Measurements from ENCODE around the gene RGS1. TPM values are rescaled to one million over a fixed set of nuclear protein-coding genes. Genes with fewer than 3 reads are reported as not detected.

Gene RGS1
- total RNA-seq, 2 donors from 2014 or later, result not detected

- H3K4me3 ChIP-seq (ENCODE audit: low read length), result no peak overlapping the region
- Mint-ChIP-seq H3K4me1 (peaks cover 10% of the 10 kb centered on the region), H3K27ac (no peak overlapping the region), H3K9me3 (peaks cover 17% of the 10 kb centered on the region), H3K36me3 (ENCODE audit: low read depth) (no peaks in the 10 kb centered on the region), H3K4me3 (no peak overlapping the region), H3K27me3 (ENCODE audit: insufficient read depth) (no peaks in the 10 kb centered on the region)
- H3K27ac ChIP-seq (ENCODE audit: low read depth, low read length), result no peak overlapping the region
- no peak for DNase-seq
- no peaks in the 10 kb centered on the region for H3K27me3 ChIP-seq (ENCODE audit: control insufficient read depth, insufficient read depth, low read length, poor library complexity, severe bottlenecking)
- 82 to 94% methylated on average over 2 of the region's 2 CpGs for WGBS, 2 experiments (ENCODE audit: insufficient coverage in 1 of 2, insufficient read length in 1 of 2)
- H3K9ac ChIP-seq (ENCODE audit: extremely low read depth, low read length, poor library complexity, severe bottlenecking), result no peak overlapping the region
- peaks cover 8% of the 10 kb centered on the region for H3K9me3 ChIP-seq (ENCODE audit: control insufficient read depth, low read length)
- no peaks in the 10 kb centered on the region for H3K4me1 ChIP-seq (ENCODE audit: control insufficient read depth, insufficient read depth, low read length)
- TF ChIP-seq CTCF (conservative IDR thresholded peaks at IDR 0.05), result no peak
- H3K36me3 ChIP-seq (ENCODE audit: control insufficient read depth, insufficient read depth, low read length), result no peaks in the 10 kb centered on the region
Observed at GRCh38 chr1:192534666-192535065, 40.9 kb upstream of the RGS1 start.

- Histone ChIP-seq H3K36me3 (ENCODE audit: control insufficient read depth, insufficient read depth, low read length) (no peaks in the 10 kb centered on the region), H3K4me1 (ENCODE audit: control insufficient read depth, insufficient read depth, low read length) (no peaks in the 10 kb centered on the region), H3K27ac (ENCODE audit: low read depth, low read length) (no peak overlapping the region), H3K9ac (ENCODE audit: extremely low read depth, low read length, poor library complexity, severe bottlenecking) (no peak overlapping the region), H3K4me3 (ENCODE audit: low read length) (no peak overlapping the region), H3K9me3 (ENCODE audit: control insufficient read depth, low read length) (peaks cover 8% of the 10 kb centered on the region), H3K27me3 (ENCODE audit: control insufficient read depth, insufficient read depth, low read length, poor library complexity, severe bottlenecking) (no peaks in the 10 kb centered on the region)
- WGBS, 2 experiments (ENCODE audit: insufficient coverage in 1 of 2, insufficient read length in 1 of 2), result 97% methylated on average over 3 of the region's 3 CpGs; no CpG with 5 or more reads in 1 of the 2 experiments
- no peak for DNase-seq
- Mint-ChIP-seq H3K4me1 (peaks cover 10% of the 10 kb centered on the region), H3K36me3 (ENCODE audit: low read depth) (no peaks in the 10 kb centered on the region), H3K27me3 (ENCODE audit: insufficient read depth) (no peaks in the 10 kb centered on the region), H3K9me3 (peaks cover 17% of the 10 kb centered on the region), H3K4me3 (no peak overlapping the region), H3K27ac (no peak overlapping the region)
- TF ChIP-seq CTCF (conservative IDR thresholded peaks at IDR 0.05), result no peak
Observed at GRCh38 chr1:192535916-192536664, 39.5 kb upstream of the RGS1 start.

GRCh38 chr1:192538407-192539296 lies 36.9 kb upstream of the RGS1 start:
- no peak overlapping the region for H3K4me3 Mint-ChIP-seq
- no peak overlapping the region for H3K27ac Mint-ChIP-seq
- H3K36me3 Mint-ChIP-seq (ENCODE audit: low read depth), result no peaks in the 10 kb centered on the region
- no peak for DNase-seq
- peaks cover 10% of the 10 kb centered on the region for H3K9me3 Mint-ChIP-seq
- Histone ChIP-seq H3K36me3 (ENCODE audit: control insufficient read depth, insufficient read depth, low read length) (no peaks in the 10 kb centered on the region), H3K4me1 (ENCODE audit: control insufficient read depth, insufficient read depth, low read length) (no peaks in the 10 kb centered on the region), H3K9me3 (ENCODE audit: control insufficient read depth, low read length) (peaks cover 8% of the 10 kb centered on the region), H3K27me3 (ENCODE audit: control insufficient read depth, insufficient read depth, low read length, poor library complexity, severe bottlenecking) (no peaks in the 10 kb centered on the region), H3K9ac (ENCODE audit: extremely low read depth, low read length, poor library complexity, severe bottlenecking) (no peak overlapping the region), H3K4me3 (ENCODE audit: low read length) (no peak overlapping the region), H3K27ac (ENCODE audit: low read depth, low read length) (peak overlapping the region; percentile 98)
- no peaks in the 10 kb centered on the region for H3K27me3 Mint-ChIP-seq (ENCODE audit: insufficient read depth)
- 90 to 92% methylated on average over 2 to 3 of the region's 3 CpGs for WGBS, 2 experiments (ENCODE audit: insufficient coverage in 1 of 2, insufficient read length in 1 of 2)
- peaks cover 10% of the 10 kb centered on the region for H3K4me1 Mint-ChIP-seq
- no peak for TF ChIP-seq CTCF (conservative IDR thresholded peaks at IDR 0.05)

All from endodermal cell (in vitro differentiated cells).